GM19240 (cell line): ENCODE results near the gene ADH7.

ENCODE experiments used
- DNase-seq: peaks from one replicate; pipeline ENCODE4 v3.0.0; 2011; ENCODE audit warnings: low spot score; ENCODE audit not compliant: insufficient read length

The ADH7 gene

GRCh38 chr4:99435154-99435553 is at the start of gene ADH7:
Gene ADH7, minus strand, starts transcription at chr4:99435342. Its CDS starts 109 bp downstream, at chr4:99435233.
- DNase-seq = no peak

- DNase-seq = no peak
These were observed 48.5 kb upstream of the ADH7 start for GRCh38 chr4:99483636-99484035.

GRCh38 chr4:99473131-99473530 is 38.0 kb upstream of the ADH7 start:
- DNase-seq = no peak

GRCh38 chr4:99471896-99472295 is 36.8 kb upstream of the ADH7 start:
- DNase-seq = no peak

DNA sequence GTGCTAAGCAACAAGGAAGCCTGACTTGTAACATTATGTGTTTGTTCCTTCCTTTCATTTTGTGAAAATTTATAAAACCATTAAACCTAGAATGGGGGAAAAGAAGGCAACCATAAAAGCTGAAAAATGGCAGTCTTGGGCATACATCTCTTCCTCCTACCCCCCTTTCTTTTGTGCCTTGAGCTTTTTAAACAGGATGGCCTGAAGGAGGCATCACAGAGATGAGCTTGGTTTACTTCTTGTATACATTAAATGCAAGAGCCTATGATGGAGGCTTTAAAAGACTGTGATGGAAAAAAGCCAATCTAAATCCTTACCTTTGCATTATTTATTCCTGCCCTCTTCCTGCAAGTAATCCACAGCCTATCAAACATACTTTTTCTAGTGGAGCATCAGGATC is 36.2 kb upstream of the ADH7 start:
- DNase-seq = no peak

DNA sequence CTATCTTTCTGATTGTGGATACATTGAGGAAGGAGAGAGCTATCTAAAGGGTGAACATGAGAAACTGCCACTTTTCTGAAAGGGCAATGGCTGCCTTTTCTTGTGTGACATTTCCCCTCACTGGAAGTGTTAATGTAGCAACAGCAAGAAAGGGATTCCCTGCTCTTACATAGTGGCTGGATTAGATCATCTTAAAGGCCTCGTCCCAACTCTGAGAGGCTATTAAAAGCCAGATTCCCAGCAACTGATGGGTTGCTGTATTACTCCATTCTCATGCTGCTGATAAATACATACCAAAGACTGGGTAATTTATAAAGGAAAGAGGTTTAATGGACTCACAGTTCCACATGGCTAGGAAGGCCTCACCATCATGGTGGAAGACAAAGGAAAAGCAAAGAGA is 33.7 kb upstream of the ADH7 start:
- DNase-seq = no peak

- DNase-seq = no peak
These were observed 32.7 kb upstream of the ADH7 start for GRCh38 chr4:99467887-99468286.

- DNase-seq = no peak
These were observed 28.4 kb upstream of the ADH7 start for GRCh38 chr4:99463566-99463965.

- peak; percentile 43 for DNase-seq
These were observed 27.8 kb upstream of the ADH7 start for GRCh38 chr4:99462875-99463464.

GRCh38 chr4:99461623-99462401 is 26.7 kb upstream of the ADH7 start:
- no peak for DNase-seq

DNA sequence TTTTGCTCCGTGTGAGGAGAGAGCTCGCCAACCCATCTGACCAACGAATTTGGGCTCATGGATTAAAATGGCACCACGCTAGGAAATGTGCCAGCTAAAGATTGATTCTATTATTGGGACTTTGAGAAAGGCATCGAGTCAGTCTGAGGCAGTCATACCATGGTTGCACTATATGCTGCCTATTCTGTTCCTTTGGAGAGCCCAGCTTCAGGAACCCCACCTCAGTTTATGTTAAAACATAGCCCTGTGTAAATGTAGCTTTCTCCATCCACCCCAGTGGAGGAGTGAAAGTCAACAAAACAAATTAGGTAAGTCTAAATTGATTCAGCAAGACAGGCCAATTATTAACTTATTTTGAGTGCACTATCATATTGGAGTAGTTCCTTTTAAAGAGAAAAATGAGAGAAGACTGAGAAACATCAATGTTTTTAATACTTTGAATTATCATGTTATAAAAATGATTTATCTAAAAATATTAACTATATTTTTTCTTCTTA is 24.5 kb upstream of the ADH7 start:
- DNase-seq = no peak

DNA sequence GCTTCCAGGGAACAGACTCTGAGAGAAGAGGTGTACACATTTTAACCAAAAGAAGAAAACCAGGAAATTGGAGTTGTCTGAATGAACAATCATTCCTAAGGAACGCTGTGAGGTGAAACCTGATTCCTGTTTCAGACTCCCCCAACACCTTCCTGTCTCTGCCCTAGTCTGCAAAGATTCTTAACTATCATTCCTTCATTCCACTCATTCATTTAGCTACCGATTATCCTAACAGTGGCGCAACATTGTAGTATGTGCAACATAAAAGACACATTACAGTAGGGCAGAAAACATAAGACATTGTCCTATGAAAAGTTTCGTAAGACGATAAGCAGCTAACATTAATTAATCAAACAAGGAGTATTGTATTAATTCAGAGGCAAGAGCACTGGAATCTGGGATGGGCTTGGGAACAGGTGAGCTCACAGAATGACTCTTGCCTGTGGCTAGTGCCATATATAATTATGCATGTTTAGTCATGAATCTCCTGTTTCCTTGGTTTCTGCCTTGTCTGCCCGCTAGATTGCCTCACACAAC is 23.8 kb upstream of the ADH7 start:
- no peak for DNase-seq

DNA sequence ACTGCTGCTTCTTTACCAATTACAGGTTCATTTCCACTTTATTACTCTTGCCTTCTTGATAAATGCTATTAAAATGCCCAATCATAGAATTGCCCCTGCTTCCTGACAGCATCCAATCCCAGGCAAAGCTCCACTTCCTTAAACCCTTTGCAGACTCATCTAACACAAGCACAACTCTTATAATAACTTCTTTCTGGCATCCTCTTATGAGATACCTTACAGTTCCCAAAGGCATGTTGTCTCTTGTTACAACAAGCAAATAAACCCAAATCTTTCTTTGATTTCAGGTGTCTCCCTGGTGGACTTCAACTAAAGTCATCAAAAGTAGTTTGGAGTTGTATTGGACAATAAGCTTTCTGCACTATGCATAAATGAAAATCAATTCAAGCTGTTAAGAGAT is 22.5 kb upstream of the ADH7 start:
- DNase-seq = no peak

DNA sequence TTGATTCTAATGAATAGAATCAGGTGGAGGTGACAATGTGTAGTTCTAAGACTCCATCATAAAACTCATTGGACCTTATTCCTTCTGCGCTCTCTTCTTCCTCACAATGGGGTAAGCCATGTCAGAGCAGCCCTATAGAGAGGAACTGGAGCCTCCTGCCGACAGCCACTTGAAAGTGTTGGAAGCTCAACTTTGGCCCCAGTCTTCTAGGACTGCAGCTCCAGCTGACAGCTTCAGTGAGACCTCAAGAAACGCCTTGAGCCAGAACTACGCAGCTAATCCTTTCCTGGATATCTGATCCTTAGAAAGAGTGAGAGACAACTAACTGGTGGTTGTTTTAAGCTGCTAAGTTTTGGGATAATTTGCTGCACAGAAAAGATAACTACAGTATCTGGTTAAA is 22.1 kb upstream of the ADH7 start:
- DNase-seq = no peak

DNA sequence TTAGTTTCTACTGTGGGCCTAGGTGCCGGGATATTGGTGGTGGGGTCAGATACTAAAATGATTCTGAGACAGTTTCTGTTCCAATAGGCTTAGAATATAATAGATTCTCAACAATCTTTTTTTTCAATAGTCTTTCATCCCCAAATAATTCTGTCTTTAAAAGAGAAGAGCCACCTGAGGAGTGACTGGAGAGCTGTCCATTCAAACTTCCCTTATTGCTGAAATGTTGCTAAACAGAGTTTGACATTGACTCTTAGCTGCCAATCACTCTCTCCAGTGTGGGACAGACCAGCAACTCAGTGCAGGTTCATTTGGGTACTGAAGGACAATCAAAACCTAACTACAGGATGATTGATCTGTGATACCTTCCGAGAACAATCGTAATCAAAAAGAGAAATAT is 12.4 kb upstream of the ADH7 start:
- no peak for DNase-seq

DNA sequence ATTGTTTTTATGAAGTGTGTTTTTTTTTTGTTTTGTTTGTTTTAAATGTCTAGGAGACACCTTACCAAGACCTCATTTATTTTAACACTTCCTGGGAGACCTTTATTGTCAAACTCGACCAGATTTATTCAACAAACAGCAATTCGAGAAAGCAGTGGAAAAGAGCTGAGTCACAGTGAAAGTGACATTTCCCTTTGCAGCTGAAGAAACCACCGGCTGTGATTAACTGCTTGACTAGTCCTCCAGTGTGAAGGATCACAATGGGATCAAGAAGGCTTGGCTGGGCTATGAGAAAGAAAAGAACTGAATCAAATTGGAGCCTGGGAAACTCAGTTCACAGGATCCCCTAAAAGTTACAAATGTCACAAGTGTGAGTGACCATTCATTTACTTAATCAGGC is 11.9 kb upstream of the ADH7 start:
- no peak for DNase-seq

DNA sequence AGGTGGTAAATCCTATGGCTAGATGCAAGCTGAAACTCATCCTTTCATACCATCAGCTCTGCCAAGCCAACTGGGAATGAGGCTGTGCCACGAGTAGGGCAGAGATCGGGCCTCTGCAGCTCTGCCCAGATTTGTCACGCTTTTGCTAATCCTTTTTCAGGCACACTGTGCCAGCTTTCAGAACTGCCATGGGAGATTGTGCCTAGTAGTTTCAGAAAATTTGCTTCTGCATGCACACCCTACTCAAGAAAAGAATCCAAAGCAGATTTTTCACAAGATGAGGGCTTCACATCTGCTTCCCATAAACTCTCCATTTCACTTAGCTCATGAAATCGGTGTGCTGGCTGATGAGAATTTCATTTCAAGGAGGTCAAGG is 3.3 kb upstream of the ADH7 start:
- DNase-seq = no peak

DNA sequence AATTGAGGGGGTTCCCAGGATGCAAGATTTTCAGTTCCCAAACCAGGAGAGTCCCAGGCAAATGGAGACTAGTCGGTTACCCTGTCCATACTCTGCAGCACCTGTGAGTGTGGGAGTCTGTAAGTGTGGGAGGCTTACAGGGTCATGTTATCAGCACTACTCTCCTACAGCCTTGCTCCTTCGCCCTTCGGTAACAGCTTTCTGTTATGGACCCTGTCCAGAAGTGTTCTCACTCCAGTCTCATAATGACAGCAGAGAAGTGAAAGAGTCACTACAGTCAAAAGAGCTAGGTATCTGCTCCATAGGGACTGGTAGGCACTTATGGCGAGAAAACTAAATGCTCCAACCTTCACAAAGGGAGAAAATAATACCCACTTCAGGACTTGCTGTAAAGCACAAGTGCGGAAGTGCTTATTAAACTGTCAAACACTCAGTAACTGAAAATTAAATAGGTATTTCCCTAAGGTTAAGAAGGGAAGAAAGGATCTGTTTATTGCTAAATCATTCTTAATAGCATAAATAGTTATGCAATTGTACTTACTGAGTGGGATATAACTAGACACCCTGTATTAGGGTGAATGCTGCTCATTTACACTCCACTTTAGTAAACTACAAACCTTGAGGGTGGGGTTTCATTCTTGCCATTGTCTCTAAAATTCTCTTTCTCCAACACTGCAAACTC is 2.7 kb upstream of the ADH7 start:
- no peak for DNase-seq

DNA sequence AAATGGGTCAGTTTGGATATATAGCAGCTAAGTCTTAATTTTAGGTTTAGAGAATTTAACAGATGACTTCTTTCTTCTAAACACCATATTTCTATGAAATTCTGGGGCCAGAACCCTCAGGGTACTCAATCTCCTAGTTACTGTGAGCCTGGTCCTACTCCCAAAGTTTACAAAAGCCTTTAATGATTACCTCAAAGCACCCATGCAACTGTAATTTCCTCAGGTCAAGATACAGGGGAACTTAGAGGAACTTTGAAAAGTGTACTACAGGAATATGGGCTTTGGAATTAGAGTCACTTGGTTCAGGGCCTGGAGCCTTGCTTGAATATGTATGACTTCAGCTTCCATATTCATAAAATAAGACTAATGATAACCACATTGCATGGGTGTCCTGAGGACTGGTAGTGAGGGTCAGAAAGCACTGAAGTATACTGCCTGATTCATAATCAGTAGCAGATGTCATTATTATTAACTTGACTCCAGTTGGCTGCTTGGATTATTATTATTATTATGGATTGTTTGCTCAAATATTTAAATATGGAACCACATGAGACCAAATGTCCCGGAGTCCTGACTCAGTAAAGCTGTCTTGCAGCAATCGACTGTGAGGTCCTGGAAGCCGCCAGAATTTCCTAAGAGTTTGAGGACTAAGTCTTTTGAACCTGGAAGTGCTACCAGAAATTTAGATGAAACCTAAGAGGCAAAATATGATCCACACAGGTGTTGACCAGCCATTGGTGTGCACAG is 2.0 kb upstream of the ADH7 start:
- DNase-seq = no peak

- DNase-seq = no peak
These were observed 1.3 kb upstream of the ADH7 start for GRCh38 chr4:99436462-99436861.

DNA sequence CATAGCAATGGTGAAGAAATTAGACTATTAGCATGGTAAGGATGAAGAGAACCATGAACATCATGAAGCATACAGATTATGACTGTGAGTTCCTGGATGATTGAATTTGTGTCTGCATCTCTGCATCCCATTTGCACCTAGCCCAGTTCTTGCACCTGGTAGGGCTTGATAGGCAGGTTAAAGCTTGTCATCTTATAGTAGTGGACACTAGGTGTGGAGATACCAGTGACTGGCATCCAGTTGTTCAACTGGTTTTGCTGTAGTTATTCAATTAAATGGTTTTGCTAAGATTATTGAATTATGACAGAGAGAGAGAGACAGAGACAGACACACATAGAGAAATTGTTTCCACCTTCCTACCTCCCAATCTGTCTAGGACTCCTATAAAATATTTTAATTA is 5.0 kb downstream of the ADH7 start:
- no peak for DNase-seq

GRCh38 chr4:99417125-99417524 is 18.0 kb downstream of the ADH7 start:
- DNase-seq = no peak
